Measurements from ENCODE around the gene SARDH. TPM values are rescaled to one million over a fixed set of nuclear protein-coding genes. Genes with fewer than 3 reads are reported as not detected.

Gene SARDH, protein sequence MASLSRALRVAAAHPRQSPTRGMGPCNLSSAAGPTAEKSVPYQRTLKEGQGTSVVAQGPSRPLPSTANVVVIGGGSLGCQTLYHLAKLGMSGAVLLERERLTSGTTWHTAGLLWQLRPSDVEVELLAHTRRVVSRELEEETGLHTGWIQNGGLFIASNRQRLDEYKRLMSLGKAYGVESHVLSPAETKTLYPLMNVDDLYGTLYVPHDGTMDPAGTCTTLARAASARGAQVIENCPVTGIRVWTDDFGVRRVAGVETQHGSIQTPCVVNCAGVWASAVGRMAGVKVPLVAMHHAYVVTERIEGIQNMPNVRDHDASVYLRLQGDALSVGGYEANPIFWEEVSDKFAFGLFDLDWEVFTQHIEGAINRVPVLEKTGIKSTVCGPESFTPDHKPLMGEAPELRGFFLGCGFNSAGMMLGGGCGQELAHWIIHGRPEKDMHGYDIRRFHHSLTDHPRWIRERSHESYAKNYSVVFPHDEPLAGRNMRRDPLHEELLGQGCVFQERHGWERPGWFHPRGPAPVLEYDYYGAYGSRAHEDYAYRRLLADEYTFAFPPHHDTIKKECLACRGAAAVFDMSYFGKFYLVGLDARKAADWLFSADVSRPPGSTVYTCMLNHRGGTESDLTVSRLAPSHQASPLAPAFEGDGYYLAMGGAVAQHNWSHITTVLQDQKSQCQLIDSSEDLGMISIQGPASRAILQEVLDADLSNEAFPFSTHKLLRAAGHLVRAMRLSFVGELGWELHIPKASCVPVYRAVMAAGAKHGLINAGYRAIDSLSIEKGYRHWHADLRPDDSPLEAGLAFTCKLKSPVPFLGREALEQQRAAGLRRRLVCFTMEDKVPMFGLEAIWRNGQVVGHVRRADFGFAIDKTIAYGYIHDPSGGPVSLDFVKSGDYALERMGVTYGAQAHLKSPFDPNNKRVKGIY
- total RNA-seq, result 1 to 10 TPM; 5.5 to 5.6 TPM

DNA sequence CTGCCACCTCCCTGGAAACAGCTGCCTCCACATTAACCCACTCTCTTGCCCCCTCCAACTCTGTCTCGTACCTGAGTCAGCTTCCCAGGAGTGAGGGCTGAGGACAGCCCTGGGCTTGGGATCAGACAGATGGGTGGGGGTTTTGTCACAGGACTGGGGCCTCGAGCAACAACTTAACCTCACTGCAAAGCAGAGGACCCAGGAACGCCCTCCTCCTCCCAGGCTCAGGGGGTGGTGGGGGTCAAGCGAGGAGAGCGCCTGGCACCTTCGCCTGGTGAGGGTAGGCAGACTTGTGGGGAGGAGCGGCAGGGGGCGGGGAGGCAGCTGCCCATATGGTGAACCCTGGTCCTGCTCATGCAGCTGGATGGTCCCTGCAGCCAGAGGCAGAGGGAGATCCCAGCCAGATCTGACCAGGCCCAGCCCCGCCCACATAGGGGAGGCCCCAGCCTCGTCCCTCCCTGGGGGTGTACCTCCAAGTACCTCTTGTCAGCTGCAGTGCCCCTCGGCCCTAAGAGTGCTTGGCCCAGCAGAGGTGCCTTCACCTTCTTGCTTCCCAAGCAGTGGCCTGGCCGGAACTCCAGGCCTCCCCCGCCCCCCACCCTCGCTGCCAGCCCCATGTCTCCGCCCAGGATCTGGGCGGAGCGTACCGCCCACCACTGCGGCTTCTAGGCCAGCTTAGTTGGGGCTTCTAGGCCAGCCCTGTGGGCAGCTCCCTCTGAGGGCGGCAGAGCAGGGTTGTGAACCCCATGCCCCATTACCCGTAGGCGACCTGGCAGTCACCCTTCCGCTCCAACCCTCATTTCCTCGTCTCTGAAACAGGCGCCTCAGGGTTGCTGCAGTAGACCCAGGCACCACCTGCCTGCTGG lies at the start of gene SARDH:
TSS of gene SARDH (minus strand) at position 579 of the 866 bp plus-strand sequence. CDS start 4,179 bp downstream, outside the sequence.
- H3K4me1 Mint-ChIP-seq (ENCODE audit: low read depth), result peaks cover 11% of the 10 kb centered on the region
- ChIA-PET CTCF (interaction anchor here (0.8 to 1.8 kb wide), 7 partner anchors 11 to 256 kb away, joined by 3 to 8 read pairs (median 4); no protein-coding TSS in a partner anchor), POLR2A (interaction anchor here (0.6 kb wide), 1 partner anchor 242 kb away, joined by 3 read pairs; no protein-coding TSS in a partner anchor)
- DNase-seq, result peak; percentile 81
- H3K27me3 Mint-ChIP-seq, result no peaks in the 10 kb centered on the region
- peak within 1 kb of the TSS; percentile 36 for H3K4me3 Mint-ChIP-seq
- intact Hi-C loops (cut with micrococcal nuclease), result no loop called here
- H3K36me3 Mint-ChIP-seq (ENCODE audit: low read depth), result no peaks in the 10 kb centered on the region
- H3K9me3 Mint-ChIP-seq, result no peaks in the 10 kb centered on the region
- TF ChIP-seq, protein P1, sequence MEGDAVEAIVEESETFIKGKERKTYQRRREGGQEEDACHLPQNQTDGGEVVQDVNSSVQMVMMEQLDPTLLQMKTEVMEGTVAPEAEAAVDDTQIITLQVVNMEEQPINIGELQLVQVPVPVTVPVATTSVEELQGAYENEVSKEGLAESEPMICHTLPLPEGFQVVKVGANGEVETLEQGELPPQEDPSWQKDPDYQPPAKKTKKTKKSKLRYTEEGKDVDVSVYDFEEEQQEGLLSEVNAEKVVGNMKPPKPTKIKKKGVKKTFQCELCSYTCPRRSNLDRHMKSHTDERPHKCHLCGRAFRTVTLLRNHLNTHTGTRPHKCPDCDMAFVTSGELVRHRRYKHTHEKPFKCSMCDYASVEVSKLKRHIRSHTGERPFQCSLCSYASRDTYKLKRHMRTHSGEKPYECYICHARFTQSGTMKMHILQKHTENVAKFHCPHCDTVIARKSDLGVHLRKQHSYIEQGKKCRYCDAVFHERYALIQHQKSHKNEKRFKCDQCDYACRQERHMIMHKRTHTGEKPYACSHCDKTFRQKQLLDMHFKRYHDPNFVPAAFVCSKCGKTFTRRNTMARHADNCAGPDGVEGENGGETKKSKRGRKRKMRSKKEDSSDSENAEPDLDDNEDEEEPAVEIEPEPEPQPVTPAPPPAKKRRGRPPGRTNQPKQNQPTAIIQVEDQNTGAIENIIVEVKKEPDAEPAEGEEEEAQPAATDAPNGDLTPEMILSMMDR (IDR thresholded peaks at IDR 0.05), result no peak
- peak; percentile 87 for ATAC-seq
- H3K27ac Mint-ChIP-seq, result peak within 1 kb of the TSS; percentile 38

DNA sequence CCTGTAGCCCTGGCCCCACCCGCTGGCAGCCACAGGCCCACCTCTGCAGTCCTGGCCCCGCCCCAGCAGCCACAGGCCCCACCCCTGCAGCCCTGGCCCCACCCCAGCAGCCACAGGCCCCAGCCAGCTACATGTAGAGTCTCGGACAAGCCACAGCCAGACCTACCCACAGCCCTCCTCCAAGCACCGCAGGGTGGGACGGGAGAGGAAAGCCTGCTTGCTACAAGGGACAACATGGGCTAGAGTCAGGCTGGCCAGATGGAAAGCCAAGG lies 49.5 kb upstream of the SARDH start:
- CTCF ChIA-PET, result no interaction called here
- Mint-ChIP-seq H3K27ac (no peak overlapping the region), H3K9me3 (no peaks in the 10 kb centered on the region), H3K4me1 (ENCODE audit: low read depth) (peaks cover 2% of the 10 kb centered on the region), H3K36me3 (ENCODE audit: low read depth) (no peaks in the 10 kb centered on the region), H3K27me3 (peaks cover 4% of the 10 kb centered on the region), H3K4me3 (no peak overlapping the region)
- intact Hi-C loops (cut with micrococcal nuclease), result no loop called here
- DNase-seq (peak; percentile 25), ATAC-seq (peak; percentile 74)
- POLR2A ChIA-PET, result no interaction called here
- TF ChIP-seq, protein P1 (IDR thresholded peaks at IDR 0.05), result no peak

DNA sequence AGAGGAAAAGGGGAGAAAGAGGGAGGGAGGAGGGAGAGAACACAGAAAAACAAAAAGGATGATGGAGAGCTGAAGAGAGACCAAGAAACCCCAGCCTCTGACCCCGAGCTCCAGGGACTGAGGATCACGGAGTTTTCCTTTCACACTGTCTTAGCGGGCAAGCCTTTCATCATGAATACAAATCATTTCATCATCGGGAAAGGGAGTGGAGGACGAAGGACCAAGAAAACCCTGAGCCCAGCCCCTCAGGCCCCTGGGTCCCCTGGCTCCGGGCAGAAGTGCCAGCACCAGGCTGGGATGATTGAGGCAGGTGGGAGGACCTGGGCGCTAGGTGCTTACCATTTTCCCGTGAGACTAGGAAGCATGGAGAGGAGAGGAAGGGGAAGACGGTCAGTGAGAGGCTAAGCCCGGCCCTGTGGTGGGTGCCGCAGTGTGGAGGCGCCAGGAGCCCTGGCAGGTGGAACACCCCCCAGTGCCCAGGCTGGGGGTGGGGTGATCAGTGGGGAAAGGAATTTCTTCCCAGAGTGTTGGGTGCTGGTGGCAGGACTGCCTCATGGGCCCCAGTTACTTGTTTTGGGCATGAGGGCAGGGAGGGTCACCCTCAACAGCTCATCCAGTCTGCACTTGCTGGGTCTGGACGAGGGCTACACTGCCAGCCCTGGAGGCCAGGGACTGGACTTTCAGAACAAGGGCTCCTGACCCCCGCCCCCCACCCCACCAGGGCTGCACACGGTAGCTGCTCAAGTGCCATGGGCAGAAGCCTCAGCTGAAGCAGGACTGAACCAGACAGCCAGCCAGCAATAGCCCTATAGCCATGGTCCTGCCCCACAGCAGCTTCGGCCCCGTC lies 49.0 kb upstream of the SARDH start:
- POLR2A ChIA-PET, result no interaction called here
- H3K9me3 Mint-ChIP-seq, result no peaks in the 10 kb centered on the region
- no peak overlapping the region for H3K27ac Mint-ChIP-seq

DNA sequence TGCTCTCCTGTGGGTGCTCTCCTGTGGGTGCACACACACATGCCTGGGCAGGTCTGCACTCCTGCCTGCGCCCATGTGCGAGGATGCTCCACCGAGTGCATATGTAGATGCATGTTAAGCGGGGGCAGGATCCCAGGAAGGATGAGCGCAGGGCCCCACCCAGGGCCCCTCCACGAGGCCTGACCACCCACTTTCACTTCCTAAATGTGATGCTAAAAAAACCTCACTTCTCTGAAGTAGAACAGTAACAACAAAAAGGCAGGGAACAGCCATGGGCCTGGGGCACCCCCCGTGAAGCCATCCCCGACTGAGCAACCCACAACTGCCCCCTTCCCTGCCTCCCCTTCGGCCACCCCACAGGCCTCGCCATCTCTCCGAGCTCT lies 48.2 kb upstream of the SARDH start:
- Mint-ChIP-seq H3K9me3 (no peaks in the 10 kb centered on the region), H3K4me3 (no peak overlapping the region), H3K36me3 (ENCODE audit: low read depth) (no peaks in the 10 kb centered on the region), H3K4me1 (ENCODE audit: low read depth) (no peaks in the 10 kb centered on the region), H3K27me3 (peaks cover 1% of the 10 kb centered on the region), H3K27ac (no peak overlapping the region)
- CTCF ChIA-PET, result no interaction called here
- DNase-seq, result no peak
- intact Hi-C loops (cut with micrococcal nuclease), result no loop called here
- TF ChIP-seq, protein P1 (IDR thresholded peaks at IDR 0.05), result no peak
- POLR2A ChIA-PET, result no interaction called here
- ATAC-seq, result no peak

More for the DNA sequence above, 49.0 kb upstream of the SARDH start:
- no peak overlapping the region for H3K4me3 Mint-ChIP-seq
- intact Hi-C loops (cut with micrococcal nuclease), result no loop called here
- TF ChIP-seq, protein P1 (IDR thresholded peaks at IDR 0.05), result no peak
- no peak for DNase-seq
- peaks cover 2% of the 10 kb centered on the region for H3K27me3 Mint-ChIP-seq
- ATAC-seq, result no peak
- no peaks in the 10 kb centered on the region for H3K36me3 Mint-ChIP-seq (ENCODE audit: low read depth)
- CTCF ChIA-PET, result no interaction called here
- H3K4me1 Mint-ChIP-seq (ENCODE audit: low read depth), result no peaks in the 10 kb centered on the region

Data from activated CD8-positive, alpha-beta T cell treated with anti-CD3 and anti-CD28 coated beads for 36 hours (primary cell).